NCI-H446 treated with DMSO at 0.1 percent for 48 hours (cell line): ENCODE data around the gene DERL3.
"Not testable (repeated sequence)": the region's sequence is repeated elsewhere in the genome, so short reads cannot be mapped to it uniquely, and the experiment has no call there.

ENCODE experiments used
- DNase-seq: peaks from one replicate; lab custom pipeline; 2025; lab: John Stamatoyannopoulos, UW

The DERL3 gene

DNA sequence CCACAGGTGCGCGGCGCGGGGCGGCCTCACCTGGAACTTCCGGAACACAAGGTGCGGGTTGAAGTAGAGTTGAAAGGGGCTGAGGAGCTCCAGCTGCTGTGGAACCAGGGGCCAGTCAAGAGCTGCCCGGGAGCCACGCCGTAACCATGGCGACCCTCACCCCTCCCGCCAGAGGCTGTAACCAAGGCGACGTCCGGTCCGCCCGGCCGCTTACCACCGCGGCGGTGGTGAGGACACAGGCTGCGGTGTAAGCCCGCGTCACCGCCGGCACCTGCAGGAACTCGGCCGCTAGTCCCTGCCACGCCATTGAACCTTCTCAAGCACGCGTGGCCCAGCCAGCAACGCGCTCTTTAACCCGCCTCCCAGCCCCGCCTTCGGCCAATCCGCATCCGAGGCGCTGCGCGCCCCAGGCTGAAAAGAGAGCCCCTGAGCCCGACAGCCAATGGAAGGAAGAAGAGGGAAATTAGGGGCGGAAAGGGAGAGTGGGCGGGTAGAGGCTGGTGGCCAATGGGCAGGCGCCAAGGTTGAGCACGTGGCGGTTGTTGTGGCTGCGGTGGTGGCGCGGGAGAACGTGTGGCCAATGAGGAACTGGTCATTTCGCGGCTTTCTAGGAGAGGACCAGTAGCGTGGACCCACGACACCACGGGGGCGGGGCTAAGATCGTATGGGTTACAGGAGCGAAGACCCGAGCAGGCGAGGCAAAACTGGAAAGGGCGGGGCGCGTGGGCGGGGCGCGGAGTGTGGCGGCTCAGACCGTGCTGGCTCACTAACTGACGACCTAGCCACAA lies at the start of gene DERL3:
Gene DERL3, minus strand, starts transcription at position 326 of the 788 bp plus-strand sequence. Its CDS starts 19 bp downstream, at position 307.
- DNase-seq, result peak; percentile 95

DNA sequence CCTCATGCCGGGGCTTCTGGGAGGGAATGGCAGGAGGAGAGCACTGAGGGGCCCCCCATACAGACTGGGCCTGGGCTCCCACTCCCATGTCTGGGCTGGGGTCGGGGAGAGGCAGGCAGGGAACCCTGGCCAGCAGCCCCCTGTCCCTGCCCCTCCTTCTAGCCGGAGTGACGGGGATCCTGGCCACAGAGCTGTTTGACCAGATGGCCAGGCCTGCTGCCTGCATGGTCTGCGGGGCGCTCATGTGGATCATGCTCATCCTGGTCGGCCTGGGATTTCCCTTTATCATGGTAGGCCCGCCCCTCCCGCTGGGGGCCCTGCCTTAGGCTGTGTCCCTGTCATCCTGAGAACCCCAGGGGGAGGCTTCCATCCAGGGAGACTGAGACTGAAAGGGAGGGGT lies 45.3 kb upstream of the DERL3 start:
- DNase-seq, result no peak

DNA sequence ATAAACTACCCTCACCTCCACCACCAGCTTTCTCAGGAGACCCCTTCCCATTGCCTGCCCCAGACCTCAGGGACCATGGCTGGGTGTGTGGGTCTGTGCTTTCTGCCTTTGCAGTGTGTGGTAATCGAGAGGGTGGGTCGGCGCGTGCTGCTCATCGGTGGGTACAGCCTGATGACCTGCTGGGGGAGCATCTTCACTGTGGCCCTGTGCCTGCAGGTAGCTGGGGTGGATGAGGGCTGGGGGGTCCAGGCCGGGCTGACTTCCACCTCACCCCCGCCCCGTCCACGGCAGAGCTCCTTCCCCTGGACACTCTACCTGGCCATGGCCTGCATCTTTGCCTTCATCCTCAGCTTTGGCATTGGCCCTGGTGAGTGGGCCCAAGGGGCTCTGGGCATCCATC lies 44.9 kb upstream of the DERL3 start:
- no peak for DNase-seq

DNA sequence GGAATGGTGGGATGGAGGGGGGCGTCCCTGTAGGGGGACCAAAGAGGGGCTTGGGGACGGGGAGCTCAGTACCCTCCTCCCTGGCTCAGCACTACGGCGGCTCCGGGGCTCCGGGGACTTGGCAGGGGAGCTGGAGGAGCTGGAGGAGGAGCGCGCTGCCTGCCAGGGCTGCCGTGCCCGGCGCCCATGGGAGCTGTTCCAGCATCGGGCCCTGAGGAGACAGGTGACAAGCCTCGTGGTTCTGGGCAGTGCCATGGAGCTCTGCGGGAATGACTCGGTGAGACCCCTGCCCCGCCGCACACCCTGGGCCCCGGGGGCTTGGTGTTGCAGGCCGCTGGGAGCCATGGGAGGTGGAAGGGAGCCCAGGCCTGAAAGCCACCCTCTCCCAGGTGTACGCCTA lies 43.6 kb upstream of the DERL3 start:
- no peak for DNase-seq

DNA sequence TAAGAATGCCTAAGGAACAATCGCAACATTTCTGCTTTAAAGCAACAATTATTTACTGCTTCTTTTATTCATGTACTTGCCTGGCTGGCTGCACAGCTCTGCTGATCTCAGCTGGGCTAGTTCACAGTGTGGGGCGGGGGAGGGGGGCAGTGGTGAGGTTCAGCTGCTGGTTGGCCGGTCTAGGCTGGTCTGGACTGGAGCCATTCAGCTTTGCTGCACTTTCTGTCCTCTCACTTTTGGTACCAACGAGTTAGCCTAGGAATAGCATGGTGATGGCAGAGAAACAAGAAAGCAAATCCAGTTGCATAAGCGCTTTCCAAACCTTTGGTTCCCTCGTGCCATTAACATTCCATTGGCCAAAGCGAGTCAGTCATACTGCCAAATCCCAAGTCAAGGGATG lies 39.4 kb upstream of the DERL3 start:
- DNase-seq, result no peak

DNA sequence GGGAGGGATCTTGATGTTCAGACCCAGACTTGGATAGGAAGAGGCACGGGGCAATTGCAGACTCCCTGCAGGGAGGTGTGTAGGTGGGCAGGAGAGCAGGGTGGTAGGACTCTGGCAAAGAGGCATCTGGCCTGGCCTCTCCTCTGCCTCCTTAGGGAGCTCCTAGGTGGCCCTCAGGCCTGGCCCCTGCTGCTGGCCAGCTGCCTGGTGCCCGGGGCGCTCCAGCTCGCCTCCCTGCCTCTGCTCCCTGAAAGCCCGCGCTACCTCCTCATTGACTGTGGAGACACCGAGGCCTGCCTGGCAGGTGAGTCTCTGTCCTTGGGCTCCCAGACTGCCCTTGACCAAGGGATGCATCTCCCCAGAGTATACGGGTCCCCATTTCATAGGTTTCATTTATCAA lies 38.8 kb upstream of the DERL3 start:
- no peak for DNase-seq

DNA sequence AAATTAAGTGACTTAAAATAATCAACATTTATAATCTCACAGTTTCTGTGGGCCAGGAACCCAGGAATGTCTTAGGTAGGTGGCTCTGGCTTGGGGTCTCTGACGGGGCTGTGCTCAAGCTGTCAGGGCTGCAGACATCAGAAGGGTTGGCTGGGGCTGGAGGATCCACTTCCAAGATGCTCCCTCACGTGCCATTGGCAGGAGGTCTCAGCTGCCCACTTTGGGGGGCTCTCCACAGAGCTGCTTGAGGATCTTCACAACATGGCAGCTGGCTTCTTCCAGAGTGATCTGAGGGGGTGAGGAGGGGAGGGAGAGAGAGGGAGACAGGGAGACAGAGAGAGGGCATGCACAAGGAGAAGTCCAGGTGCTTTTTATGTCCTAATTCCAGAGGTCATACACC lies 37.0 kb upstream of the DERL3 start:
- DNase-seq, result no peak

DNA sequence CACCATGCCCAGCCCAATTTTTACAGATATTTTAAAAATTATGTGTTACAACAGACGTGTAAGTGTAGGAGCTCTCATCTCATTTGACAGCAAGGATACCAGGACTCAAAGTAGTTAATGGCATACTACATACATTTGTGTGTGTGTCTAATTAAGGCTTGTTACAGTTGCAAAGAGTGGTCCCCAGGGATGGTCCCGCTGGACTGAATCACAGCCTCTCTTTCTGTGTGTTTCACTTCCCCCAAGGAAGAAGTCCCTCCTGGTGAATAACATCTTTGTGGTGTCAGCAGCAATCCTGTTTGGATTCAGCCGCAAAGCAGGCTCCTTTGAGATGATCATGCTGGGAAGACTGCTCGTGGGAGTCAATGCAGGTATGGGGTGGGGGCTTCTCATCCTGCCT lies 36.1 kb upstream of the DERL3 start:
- no peak for DNase-seq

DNA sequence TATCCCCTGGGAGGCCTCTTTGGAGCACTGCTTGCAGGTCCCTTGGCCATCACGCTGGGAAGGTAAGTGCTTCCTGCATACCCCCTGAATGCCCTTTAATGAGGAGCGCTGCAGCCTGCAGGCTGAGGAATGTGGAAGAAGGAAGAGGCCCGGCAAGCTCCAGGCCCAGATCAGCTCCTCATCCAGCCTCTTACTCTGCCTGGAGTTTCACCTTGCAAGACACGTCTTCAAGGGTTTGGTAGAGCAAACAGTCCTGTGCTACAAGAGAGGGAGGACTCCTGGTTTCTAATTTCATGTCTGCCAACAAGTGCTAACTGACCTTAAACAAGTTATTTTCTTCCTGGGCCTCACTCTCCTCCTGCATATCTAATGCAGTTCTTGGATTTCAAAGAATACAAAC lies 29.8 kb upstream of the DERL3 start:
- no peak for DNase-seq

DNA sequence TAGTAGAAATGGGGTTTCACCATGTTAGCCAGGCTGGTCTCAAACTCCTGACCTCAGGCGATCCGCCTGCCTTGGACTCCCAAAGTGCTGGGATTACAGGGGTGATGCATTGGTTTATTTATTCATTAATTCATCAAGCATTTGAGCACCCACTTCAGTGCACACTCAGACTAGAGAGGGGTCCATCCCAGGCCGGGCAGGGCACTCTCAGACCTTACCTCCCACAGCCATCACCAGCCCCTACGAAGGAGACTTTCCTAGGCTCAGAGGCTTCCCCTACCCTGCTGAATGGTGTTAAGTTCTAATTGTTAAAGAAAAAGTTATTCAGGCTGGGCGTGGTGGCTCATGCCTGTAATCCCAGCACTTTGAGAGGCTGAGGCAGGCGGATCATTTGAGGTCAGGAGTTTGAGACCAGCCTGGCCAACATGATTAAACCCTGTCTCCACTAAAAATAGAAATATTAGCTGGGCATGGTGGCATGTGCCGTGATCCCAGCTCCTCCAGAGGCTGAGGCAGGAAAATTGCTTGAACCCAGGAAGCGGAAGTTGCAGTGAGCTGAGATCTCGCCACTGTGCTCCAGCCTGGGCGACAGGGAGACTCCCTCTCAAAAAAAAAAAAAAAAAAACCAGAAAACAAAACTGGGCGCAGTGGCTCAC lies 25.8 kb upstream of the DERL3 start:
- not testable (repeated sequence) for DNase-seq

DNA sequence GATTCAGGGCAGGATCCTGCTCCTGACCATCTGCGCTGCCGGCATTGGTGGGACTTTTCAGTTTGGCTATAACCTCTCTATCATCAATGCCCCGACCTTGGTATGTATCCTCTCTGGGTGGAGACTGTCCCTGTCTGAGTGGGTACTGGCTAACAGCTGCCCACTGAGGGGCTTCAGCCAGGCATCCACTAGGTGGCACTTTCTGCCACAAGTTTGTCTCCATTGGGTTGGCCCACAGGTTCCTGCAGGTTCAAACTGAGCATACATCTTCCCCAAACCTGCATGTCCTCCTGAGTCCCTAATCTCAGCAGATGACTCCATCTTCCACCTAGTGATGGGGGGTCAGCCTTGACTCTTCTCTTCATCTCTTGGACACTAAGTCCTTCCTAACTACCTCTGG lies 23.3 kb upstream of the DERL3 start:
- no peak for DNase-seq

DNA sequence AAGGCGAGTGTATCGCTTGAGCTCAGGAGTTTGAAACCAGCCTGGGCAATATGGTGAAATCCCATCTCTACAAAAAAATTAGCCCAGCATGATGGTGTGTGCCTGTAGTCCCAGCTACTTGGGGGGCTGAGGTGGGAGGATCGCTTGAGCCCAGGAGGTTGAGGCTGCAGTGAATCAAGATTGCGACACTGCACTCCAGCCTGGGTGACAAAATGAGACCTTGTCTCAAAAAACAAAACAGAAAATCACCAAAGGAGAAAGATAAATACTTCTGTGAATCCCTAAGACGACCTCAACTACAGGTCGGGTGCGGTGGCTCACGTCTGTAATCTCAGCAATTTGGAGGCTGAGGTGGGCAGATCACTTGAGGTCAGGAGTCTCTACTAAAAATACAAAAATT lies 21.4 kb upstream of the DERL3 start:
- DNase-seq, result not testable (repeated sequence)

DNA sequence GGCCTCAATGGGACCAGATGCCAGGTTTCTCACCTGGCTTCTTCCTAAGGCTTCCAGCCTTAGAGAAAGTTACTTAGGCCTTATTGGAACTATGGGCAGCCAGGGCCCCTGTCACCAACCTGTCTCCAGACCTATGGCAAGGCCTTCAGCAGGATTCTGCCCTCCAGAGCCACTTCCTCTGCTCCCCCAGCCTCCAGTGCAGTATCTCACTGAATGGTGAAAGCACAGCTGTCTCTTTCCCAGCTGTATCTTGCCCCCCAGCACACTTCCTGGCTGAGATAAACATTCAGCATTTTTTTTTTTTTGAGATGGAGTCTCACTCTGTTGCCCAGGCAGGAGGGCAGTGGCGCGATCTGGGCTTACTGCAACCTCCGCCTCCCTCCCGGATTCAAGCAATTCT lies 20.4 kb upstream of the DERL3 start:
- DNase-seq, result no peak

DNA sequence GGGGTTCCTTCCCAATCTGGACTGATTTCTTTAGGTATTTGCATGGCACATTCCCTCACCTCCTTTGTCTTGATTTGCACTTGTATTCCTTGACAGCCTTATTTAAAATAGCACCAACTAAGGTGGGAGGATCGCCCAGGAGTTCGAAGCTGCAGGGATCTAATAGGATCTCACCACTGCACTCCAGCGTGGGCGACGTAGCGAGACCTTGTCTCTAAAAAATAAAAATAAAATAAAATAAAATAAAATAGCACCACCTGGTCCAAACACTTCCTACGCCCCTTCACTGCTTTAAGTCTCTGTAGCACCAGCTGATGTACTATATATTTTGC lies 19.6 kb upstream of the DERL3 start:
- no peak for DNase-seq

DNA sequence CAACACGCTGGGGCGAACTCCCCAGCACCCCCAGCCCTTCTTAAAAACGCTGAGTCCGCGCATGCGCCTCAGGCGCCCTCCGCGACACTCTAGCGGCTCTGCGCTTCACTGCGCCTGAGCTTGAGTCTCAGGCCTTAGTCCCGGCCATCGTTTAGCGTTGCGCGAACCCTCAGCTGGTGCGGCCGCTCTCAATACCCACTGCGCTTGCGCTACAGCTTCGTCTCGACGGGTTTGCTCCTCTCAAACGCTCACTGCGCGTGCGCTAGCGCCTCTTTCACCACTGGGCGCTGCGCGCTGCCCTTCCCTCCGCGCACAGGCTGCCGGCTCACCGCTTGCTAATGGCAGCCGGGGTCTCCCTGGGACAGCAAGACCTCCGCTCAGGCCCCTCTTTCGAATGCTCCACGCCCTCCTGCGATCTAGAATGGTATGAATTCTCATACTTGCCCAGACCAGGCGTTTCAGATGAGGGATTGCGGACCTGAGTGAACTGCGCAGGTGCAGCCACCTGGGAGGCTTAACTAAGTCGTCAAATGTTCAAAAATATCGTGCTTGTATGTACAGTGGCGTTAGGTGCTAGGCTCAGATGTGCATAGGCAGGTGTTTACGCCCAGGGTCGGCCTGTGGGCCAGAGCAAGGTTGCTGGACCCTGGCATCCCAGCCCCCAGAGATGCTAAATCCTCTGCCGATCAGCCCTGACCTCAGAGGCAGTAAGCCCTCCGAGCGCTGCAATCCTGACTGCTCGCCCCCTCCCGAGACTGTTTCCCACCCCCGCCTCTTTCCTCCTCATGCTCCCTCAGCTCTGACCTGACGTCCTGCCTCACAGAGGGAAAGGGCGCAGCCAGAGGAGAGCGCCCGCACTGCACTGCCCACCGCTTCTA lies 19.0 kb upstream of the DERL3 start, which contains the start of gene SLC2A11:
Gene SLC2A11, plus strand, starts transcription at position 270 of the 878 bp plus-strand sequence. Its CDS starts 125 bp downstream, at position 395.
- DNase-seq, result peak; percentile 93

DNA sequence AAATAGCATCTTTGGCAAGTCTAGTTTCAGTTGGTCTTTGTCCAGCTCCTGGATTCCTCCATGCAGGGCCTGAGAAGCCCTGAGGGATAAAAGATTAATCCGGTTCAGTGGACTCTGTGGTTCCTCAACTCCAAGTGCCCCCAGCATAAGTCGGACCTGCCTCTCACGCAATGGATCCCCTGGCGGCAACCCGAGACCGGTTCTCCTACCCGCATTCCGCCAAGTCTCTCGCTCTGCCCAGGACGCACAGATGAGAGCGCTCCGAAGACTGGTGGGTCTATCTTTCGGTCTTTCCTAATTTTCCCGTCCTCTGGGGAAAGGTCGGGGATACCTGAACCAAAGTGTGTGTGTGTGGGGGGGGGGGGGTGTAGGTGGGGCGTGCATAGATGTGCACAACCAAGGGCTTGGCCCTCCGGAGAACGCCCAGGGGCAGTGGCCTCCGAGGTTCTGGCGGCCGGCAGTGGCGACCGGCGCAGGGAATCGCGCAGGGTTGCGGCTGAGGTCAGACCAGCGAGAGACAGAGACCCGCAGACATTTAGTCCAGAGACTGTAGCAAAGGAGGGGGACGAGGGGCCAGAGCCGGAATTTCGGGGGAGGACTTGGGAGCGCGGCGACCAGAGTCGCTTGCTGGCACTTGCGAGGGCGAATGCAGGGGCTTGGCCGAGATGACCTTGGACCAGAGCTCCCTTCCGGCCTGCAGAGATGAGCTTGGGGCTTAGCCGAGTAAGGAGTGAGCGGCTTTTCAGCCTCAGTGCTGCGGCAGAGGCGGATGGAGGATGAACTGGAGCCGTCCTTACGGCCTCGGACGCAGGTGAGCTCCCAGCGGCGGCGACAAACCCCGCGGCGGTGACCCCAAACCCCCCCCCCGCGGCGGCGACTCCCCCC lies 18.2 kb upstream of the DERL3 start:
- no peak for DNase-seq

DNA sequence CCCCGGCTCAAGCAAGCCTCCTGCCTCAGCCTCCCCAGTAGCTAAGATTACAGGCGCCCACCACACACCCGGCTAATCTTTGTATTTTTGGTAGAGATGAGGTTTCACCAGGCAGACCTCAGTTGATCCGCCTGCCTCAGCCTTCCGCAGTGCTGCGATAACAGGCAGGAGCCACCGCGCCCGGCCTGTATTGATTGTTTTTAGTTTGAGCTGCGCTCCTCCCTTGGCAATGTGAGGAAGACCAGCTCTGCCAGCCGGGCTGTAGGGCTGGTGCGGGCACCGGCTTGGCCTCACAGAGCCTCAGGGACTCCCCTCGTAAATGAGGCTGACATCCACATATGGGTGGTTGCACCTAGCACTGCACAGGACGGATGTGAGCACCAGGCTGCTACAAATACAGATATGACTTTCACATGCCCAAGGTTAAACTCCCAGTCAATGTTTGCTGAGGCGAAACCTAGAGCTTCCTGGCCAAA lies 11.4 kb upstream of the DERL3 start:
- DNase-seq, result no peak

DNA sequence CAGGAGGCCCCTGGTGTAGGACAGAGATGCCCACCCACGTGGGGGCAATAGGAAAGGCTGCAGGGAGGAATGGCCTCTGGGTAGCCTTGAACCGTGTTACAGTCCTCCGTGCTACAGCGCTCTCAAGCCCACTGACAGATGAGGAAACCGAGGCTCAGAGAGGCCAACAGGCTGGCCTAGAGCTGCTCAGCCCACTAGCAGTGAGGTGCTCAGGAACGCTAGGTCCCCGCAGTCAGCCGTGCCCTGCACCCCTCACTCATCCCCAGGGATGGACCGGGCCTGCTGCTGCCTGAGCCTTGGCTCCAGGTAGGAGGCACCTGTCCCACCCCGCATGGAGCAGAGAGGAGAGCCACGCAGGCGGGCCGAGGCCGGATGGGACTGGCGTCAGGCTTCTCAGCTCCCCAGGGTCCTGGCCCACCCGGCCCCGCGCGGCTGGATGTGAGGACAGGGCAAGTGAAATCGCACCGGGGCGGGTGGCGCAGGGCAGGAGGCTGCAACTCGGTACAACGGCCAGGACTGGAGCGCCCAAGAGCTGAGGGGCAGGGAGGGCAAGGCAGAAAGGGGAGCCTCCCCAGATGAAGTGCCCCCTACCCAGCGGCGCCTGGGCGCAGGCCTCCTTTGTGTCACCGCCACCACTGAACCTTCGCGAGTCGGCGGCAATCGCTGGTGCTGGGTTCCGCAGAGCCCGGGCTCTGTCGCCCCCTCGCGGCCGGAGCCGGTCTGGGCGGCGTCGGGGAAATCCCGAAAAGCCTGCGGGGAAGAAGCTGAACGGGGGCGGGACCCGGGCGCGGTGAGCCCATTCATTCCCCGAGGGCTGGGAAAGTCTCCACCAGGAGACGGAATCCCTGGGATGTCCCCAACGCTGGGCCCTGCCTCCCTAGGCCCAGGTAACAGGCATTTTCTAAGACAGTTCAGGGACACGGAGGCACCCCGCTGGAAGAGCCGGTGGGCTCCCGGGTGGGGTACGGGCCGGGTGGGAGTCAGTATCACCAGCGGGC lies 10.5 kb upstream of the DERL3 start:
- DNase-seq, result peak; percentile 39

DNA sequence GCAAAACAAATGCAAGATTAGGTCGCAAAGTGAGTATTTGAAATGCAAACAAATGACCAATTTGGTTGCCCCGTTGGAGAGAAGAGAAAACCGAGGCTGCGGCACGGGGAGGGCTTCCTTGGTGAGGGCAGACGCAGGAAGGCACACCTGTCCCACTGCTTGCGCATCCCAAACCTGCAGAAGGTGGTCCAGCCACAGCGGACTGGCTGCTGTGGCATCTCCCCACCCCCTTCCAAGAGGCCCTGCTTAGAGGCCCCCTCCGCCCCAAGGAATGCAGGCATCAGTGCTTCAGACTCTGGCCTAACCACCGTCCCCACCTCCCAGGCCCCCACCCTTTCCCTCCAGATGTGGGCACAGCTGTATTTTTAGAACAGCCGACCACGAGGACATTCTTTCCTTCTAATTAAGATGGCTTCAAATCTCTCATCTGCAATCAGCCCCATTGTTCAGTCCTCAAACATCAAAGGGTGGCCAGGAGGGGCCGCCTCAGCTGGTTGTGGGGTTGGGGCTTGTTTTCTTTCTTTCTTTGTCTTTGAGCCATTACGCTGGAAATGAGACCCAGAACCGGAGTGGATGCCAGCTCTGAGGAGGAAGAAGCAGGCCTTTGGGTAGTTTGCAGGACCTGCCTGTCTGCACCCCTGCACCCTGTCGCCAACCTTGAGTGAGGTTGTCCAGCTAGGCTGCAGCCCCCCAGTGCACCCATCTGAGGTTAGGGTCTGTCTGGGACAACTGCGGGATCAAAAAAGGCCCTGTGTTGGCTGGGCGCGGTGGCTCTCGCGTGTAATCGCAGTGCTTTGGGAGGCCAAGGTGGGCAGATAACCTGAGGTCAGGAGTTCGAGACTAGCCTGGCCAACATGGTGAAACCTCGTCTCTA lies 9.4 kb upstream of the DERL3 start:
- no peak for DNase-seq
